GM23248 (cell line): ENCODE data around the gene NANS. TPM values are rescaled to one million over a fixed set of nuclear protein-coding genes. Genes with fewer than 3 reads are reported as not detected.
"Not testable (repeated sequence)": the region's sequence is repeated elsewhere in the genome, so short reads cannot be mapped to it uniquely, and the experiment has no call there.

Experiments used
- DNase-seq: peaks from one replicate; pipeline ENCODE4 v3.0.0-alpha.2; 2015
- H2AFZ ChIP-seq: fragments of 200-600 bp; sonication (generic); 2 replicates; pipeline ENCODE4 v1.6.1; 2016; ENCODE audit warnings: antibody characterized with exemption
- H3F3A ChIP-seq: fragments of 200-600 bp; sonication (generic); 2 replicates; pipeline ENCODE4 v1.6.1; 2016; ENCODE audit warnings: mild to moderate bottlenecking, antibody characterized with exemption, mixed run types; ENCODE audit not compliant: insufficient read depth
- H3K27ac ChIP-seq: fragments of 200-600 bp; sonication (generic); 2 replicates; pipeline ENCODE4 v1.5.1; 2016; ENCODE audit warnings: mild to moderate bottlenecking
- H3K27me3 ChIP-seq: fragments of 200-600 bp; sonication (generic); replicated peaks from 2 replicates; pipeline ENCODE4 v1.6.1; 2016; ENCODE audit warnings: mild to moderate bottlenecking; ENCODE audit not compliant: insufficient read depth
- H3K36me3 ChIP-seq: fragments of 200-600 bp; sonication (generic); 2 replicates; pipeline ENCODE4 v1.6.1; 2016; ENCODE audit warnings: low read depth, mild to moderate bottlenecking
- H3K4me1 ChIP-seq: fragments of 200-600 bp; sonication (generic); 2 replicates; pipeline ENCODE4 v1.6.1; 2016; ENCODE audit warnings: mild to moderate bottlenecking; ENCODE audit not compliant: insufficient read depth
- H3K4me2 ChIP-seq: fragments of 200-600 bp; sonication (generic); one replicate; pipeline ENCODE4 v1.6.1; 2016; ENCODE audit warnings: mild to moderate bottlenecking; ENCODE audit not compliant: unreplicated experiment
- H3K4me3 ChIP-seq: fragments of 200-600 bp; sonication (generic); 2 replicates; pipeline ENCODE4 v1.5.1; 2016; ENCODE audit warnings: mild to moderate bottlenecking
- H3K79me2 ChIP-seq: fragments of 200-600 bp; sonication (generic); 2 replicates; pipeline ENCODE4 v1.6.1; 2016; ENCODE audit warnings: mild to moderate bottlenecking; ENCODE audit not compliant: insufficient read depth
- H3K9ac ChIP-seq: fragments of 200-600 bp; sonication (generic); 2 replicates; pipeline ENCODE4 v1.6.1; 2016; ENCODE audit warnings: mild to moderate bottlenecking
- H3K9me2 ChIP-seq: fragments of 200-600 bp; sonication (generic); 2 replicates; pipeline ENCODE4 v1.6.1; 2016; ENCODE audit warnings: mixed run types, mild to moderate bottlenecking, moderate library complexity; ENCODE audit not compliant: insufficient read depth
- H3K9me3 ChIP-seq: fragments of 200-600 bp; sonication (generic); one replicate; pipeline ENCODE4 v1.6.1; 2017; ENCODE audit warnings: low read depth
- H4K20me1 ChIP-seq: fragments of 200-600 bp; sonication (generic); 2 replicates; pipeline ENCODE4 v1.6.0; 2016; ENCODE audit not compliant: insufficient read depth
- EZH2 ChIP-seq: fragments of 200-600 bp; sonication (generic); IDR thresholded peaks from 2 replicates; pipeline ENCODE4 v1.6.1; 2018; ENCODE audit warnings: antibody characterized with exemption, mild to moderate bottlenecking; ENCODE audit not compliant: insufficient read depth, poor library complexity, severe bottlenecking
- EZH2phosphoT487 ChIP-seq: fragments of 200-600 bp; sonication (generic); IDR thresholded peaks from 2 replicates; pipeline ENCODE4 v1.6.1; 2018; ENCODE audit warnings: antibody characterized with exemption, moderate library complexity, mild to moderate bottlenecking, low read depth; ENCODE audit not compliant: insufficient read depth
- WGBS, 2 experiments: methylation state at CpG; one replicate each; pipeline ENCODE4 v1.1.6; 2015 to 2017; ENCODE audit warnings: low lambda C conversion rate in 2 of 2, low coverage in 1 of 2; ENCODE audit errors: missing lambda C conversion rate in 2 of 2; 5-methylcytosine and 5-hydroxymethylcytosine counted together
- in situ Hi-C: fragments of 300-500 bp; cut with MboI; formaldehyde crosslinking; loops from 2 replicates; pipeline ENCODE4 v1.15.0; 2020
- polyA plus RNA-seq: library from polyadenylated mRNA; unstranded; fragments of >200 nt; fragmentation: Nextera tagmentation; extraction: Ambion mirVana; gene quantifications from 2 replicates; pipeline ENCODE4 v1.2.1, GENCODE V29; 2016
- total RNA-seq: library from RNA; depleted of rRNA; stranded (reverse); fragments of >200 nt; shearing (Covaris generic); gene quantifications from 2 replicates; pipeline ENCODE4 v1.2.3, GENCODE V29; 2014

NANS gene
- total and polyA plus RNA-seq, 2 experiments from 2014 or later, result 80.8 to 128 TPM

- Histone ChIP-seq H3F3A (peaks cover 23% of the 10 kb centered on the region), H2AFZ (no peak overlapping the region), H3K9me2 (no peaks in the 10 kb centered on the region), H3K9ac (no peak overlapping the region), H3K9me3 (no peaks in the 10 kb centered on the region), H4K20me1 (no peaks in the 10 kb centered on the region), H3K4me2 (no peak overlapping the region), H3K4me1 (peaks cover 7% of the 10 kb centered on the region), H3K4me3 (no peak overlapping the region), H3K79me2 (no peaks in the 10 kb centered on the region), H3K36me3 (no peaks in the 10 kb centered on the region), H3K27ac (no peak overlapping the region), H3K27me3 (no peaks in the 10 kb centered on the region)
- DNase-seq, result no peak
- in situ Hi-C loops, result no loop called here
- TF ChIP-seq EZH2phosphoT487, result no peak
- no peak for TF ChIP-seq EZH2
- 98 to 100% methylated on average over 4 of the region's 4 CpGs for WGBS, 2 experiments
Observed at GRCh38 chr9:98086461-98086860, 29.9 kb downstream of the NANS start.

GRCh38 chr9:98087420-98088354, 31.2 kb downstream of the NANS start:
- no peaks in the 10 kb centered on the region for H3K9me3 ChIP-seq
- H3K27me3 ChIP-seq, result no peaks in the 10 kb centered on the region
- no peaks in the 10 kb centered on the region for H3K79me2 ChIP-seq
- no peaks in the 10 kb centered on the region for H3K4me1 ChIP-seq
- no peak for TF ChIP-seq EZH2phosphoT487
- TF ChIP-seq EZH2, result no peak
- H3K36me3 ChIP-seq, result no peaks in the 10 kb centered on the region
- in situ Hi-C loops, result no loop called here
- peaks cover 23% of the 10 kb centered on the region for H3F3A ChIP-seq
- peak overlapping the region; percentile 28; the same call in 1 of the 2 replicates for H3K9ac ChIP-seq
- H3K4me2 ChIP-seq, result peak overlapping the region; percentile 17
- peak overlapping the region; percentile 79 for H2AFZ ChIP-seq
- DNase-seq, result peak; percentile 81
- no peaks in the 10 kb centered on the region for H4K20me1 ChIP-seq
- WGBS, 2 experiments, result 12 to 15% methylated on average over 69 to 76 of the region's 92 CpGs
- peak overlapping the region; percentile 46 for H3K4me3 ChIP-seq
- no peaks in the 10 kb centered on the region for H3K9me2 ChIP-seq
- H3K27ac ChIP-seq, result no peak overlapping the region

GRCh38 chr9:98090674-98091073, 34.1 kb downstream of the NANS start:
- H3K4me2 ChIP-seq, H3K9me2 ChIP-seq, H2AFZ ChIP-seq, H3K27ac ChIP-seq, in situ Hi-C loops, DNase-seq, H3K9ac ChIP-seq, H3K9me3 ChIP-seq, H3K4me1 ChIP-seq, H4K20me1 ChIP-seq, H3K79me2 ChIP-seq, H3K4me3 ChIP-seq, H3K36me3 ChIP-seq, H3K27me3 ChIP-seq: not testable (repeated sequence)
- peaks cover 13% of the 10 kb centered on the region for H3F3A ChIP-seq
- 67 to 70% methylated on average over 3 of the region's 3 CpGs for WGBS, 2 experiments

- H3K4me1 ChIP-seq, result no peaks in the 10 kb centered on the region
- no peak overlapping the region for H3K27ac ChIP-seq
- no peak overlapping the region for H3K9ac ChIP-seq
- H4K20me1 ChIP-seq, result no peaks in the 10 kb centered on the region
- in situ Hi-C loops, result no loop called here
- TF ChIP-seq EZH2phosphoT487 (no peak), EZH2 (no peak)
- no peak overlapping the region for H3K4me2 ChIP-seq
- no peaks in the 10 kb centered on the region for H3K27me3 ChIP-seq
- no peaks in the 10 kb centered on the region for H3K36me3 ChIP-seq
- no peaks in the 10 kb centered on the region for H3K79me2 ChIP-seq
- H3K4me3 ChIP-seq, result no peak overlapping the region
- WGBS, 2 experiments, result 75 to 76% methylated on average over 17 of the region's 17 CpGs
- H3K9me2 ChIP-seq, result no peaks in the 10 kb centered on the region
- H3F3A ChIP-seq, result 0 out of 2 replicates have a peak, but pooled peaks cover 2% of the 10 kb centered on the region
- H3K9me3 ChIP-seq, result no peaks in the 10 kb centered on the region
- no peak for DNase-seq
- H2AFZ ChIP-seq, result no peak overlapping the region
Observed at GRCh38 chr9:98091735-98092612, 35.4 kb downstream of the NANS start.
